ENCODE results near the gene SRSF1. TPM values are rescaled to one million over a fixed set of nuclear protein-coding genes. Genes with fewer than 3 reads are reported as not detected.

SRSF1 gene
- total RNA-seq, 1 experiment from 2014 or later: 462 TPM

- no peak overlapping the region for H4K5ac ChIP-seq (ENCODE audit: insufficient read length, low read depth, low read length)
- no peaks in the 10 kb centered on the region for H3K79me2 ChIP-seq (ENCODE audit: insufficient read depth, low read length)
- no peak overlapping the region for H3K56ac ChIP-seq (ENCODE audit: insufficient read length, low read depth, low read length)
- H3K9me3 Mint-ChIP-seq: no peaks in the 10 kb centered on the region
- DNase-seq: no peak
- no peaks in the 10 kb centered on the region for H3K27me3 ChIP-seq (ENCODE audit: insufficient read depth, low read length)
- H2BK12ac ChIP-seq (ENCODE audit: insufficient read length, low read depth, low read length): no peak overlapping the region
- H3K4ac ChIP-seq (ENCODE audit: low read depth, low read length): no peak overlapping the region
- WGBS (ENCODE audit: extremely low coverage, insufficient read length, low lambda C conversion rate): no CpG with 5 or more reads among the region's 5 CpGs
- H3K14ac ChIP-seq (ENCODE audit: insufficient read depth, low read length): no peak overlapping the region
- no peak overlapping the region for H3K27ac ChIP-seq (ENCODE audit: insufficient read length, low read depth, low read length)
- H3K9ac ChIP-seq (ENCODE audit: extremely low read depth, insufficient read length, low read length): no peak overlapping the region
- H4K20me1 ChIP-seq (ENCODE audit: control insufficient read depth, insufficient read depth, insufficient read length): no peaks in the 10 kb centered on the region
- H4K8ac ChIP-seq (replicated peaks; ENCODE audit: insufficient read length, low read depth, low read length): no peak overlapping the region
- no peak overlapping the region for H3K4me2 ChIP-seq (ENCODE audit: insufficient read depth, insufficient read length, low read length)
- H3K23ac ChIP-seq (ENCODE audit: insufficient read length, low read depth, low read length): no peak overlapping the region
- no peak overlapping the region for H4K91ac ChIP-seq (ENCODE audit: insufficient read length, low read depth, low read length)
- TF ChIP-seq CTCF (conservative IDR thresholded peaks at IDR 0.05): no peak
- H3K27ac Mint-ChIP-seq: no peak overlapping the region
- H3T11ph ChIP-seq (ENCODE audit: low read length): no peak overlapping the region
- H3K36me3 Mint-ChIP-seq (ENCODE audit: insufficient read depth in 1 of 3, low read depth in 3 of 3): no peaks in the 10 kb centered on the region
- no peaks in the 10 kb centered on the region for H3K79me1 ChIP-seq (ENCODE audit: insufficient read depth, low read depth, low read length, poor library complexity, severe bottlenecking)
- no peak overlapping the region for H2BK15ac ChIP-seq (ENCODE audit: low read depth, low read length)
- no peaks in the 10 kb centered on the region for H3K9me3 ChIP-seq (ENCODE audit: control insufficient read depth, low read depth, low read length)
- no peak overlapping the region for H3K18ac ChIP-seq (ENCODE audit: insufficient read length, low read depth, low read length)
- H3K4me1 Mint-ChIP-seq: peaks cover 7 to 12% of the 10 kb centered on the region in 2 experiments
- no peak overlapping the region for H2BK20ac ChIP-seq (ENCODE audit: low read depth, low read length, poor library complexity, severe bottlenecking)
- H2BK120ac ChIP-seq (ENCODE audit: low read depth, low read length, poor library complexity, severe bottlenecking): no peak overlapping the region
- no peaks in the 10 kb centered on the region for H3K23me2 ChIP-seq (ENCODE audit: insufficient read length, low read depth, low read length, poor library complexity, severe bottlenecking)
- H3K4me1 ChIP-seq (ENCODE audit: insufficient read depth, low read length): peaks cover 2% of the 10 kb centered on the region; the same call in 1 of the 2 replicates
- peaks cover 4% of the 10 kb centered on the region for H3K27me3 Mint-ChIP-seq (ENCODE audit: low read depth)
- no peak overlapping the region for H2AK5ac ChIP-seq (ENCODE audit: insufficient read length, low read length)
- no peak overlapping the region for H2BK5ac ChIP-seq (ENCODE audit: insufficient read length, low read length)
- no peak overlapping the region for H3K4me3 Mint-ChIP-seq
- no peak overlapping the region for H2AFZ ChIP-seq (ENCODE audit: low read length)
These were observed 40.8 kb downstream of the SRSF1 start for GRCh38 chr17:57966246-57966645.

Data from H9 (cell line).